Ecto neural progenitor cell (in vitro differentiated cells): ENCODE data around the gene MEF2C.
"Not testable (repeated sequence)": the region's sequence is repeated elsewhere in the genome, so short reads cannot be mapped to it uniquely, and the experiment has no call there.

Experiments
- DNase-seq: peaks from one replicate; pipeline ENCODE4 v3.0.0-alpha.2; 2018; ENCODE audit warnings: low spot score

MEF2C gene

GRCh38 chr5:88798933-88799332 is 84.1 kb downstream of the MEF2C start:
- not testable (repeated sequence) for DNase-seq

- not testable (repeated sequence) for DNase-seq
Observed at GRCh38 chr5:88793797-88794196, 89.2 kb downstream of the MEF2C start.

GRCh38 chr5:88792144-88792840 is 90.7 kb downstream of the MEF2C start:
- no peak for DNase-seq

- no peak for DNase-seq
Observed at GRCh38 chr5:88787856-88788255, 95.1 kb downstream of the MEF2C start.

- no peak for DNase-seq
Observed at GRCh38 chr5:88786789-88787188, 96.2 kb downstream of the MEF2C start.

GRCh38 chr5:88785746-88786565 is 97.0 kb downstream of the MEF2C start:
- no peak for DNase-seq

- DNase-seq, result no peak
Observed at GRCh38 chr5:88782571-88782970, 100.4 kb downstream of the MEF2C start.

- DNase-seq, result no peak
Observed at GRCh38 chr5:88780736-88781135, 102.2 kb downstream of the MEF2C start.

- no peak for DNase-seq
Observed at GRCh38 chr5:88778736-88779135, 104.2 kb downstream of the MEF2C start.

- no peak for DNase-seq
Observed at GRCh38 chr5:88776692-88777091, 106.3 kb downstream of the MEF2C start.

- no peak for DNase-seq
Observed at GRCh38 chr5:88772831-88773230, 110.2 kb downstream of the MEF2C start.

GRCh38 chr5:88772047-88772446 is 110.9 kb downstream of the MEF2C start:
- no peak for DNase-seq

GRCh38 chr5:88770276-88771257 is 112.4 kb downstream of the MEF2C start:
- no peak for DNase-seq

- no peak for DNase-seq
Observed at GRCh38 chr5:88769165-88769564, 113.8 kb downstream of the MEF2C start.

GRCh38 chr5:88768411-88768810 is 114.6 kb downstream of the MEF2C start:
- no peak for DNase-seq

- DNase-seq, result no peak
Observed at GRCh38 chr5:88765798-88766197, 117.2 kb downstream of the MEF2C start.

GRCh38 chr5:88765171-88765570 is 117.8 kb downstream of the MEF2C start:
- no peak for DNase-seq

- DNase-seq, result no peak
Observed at GRCh38 chr5:88761939-88762338, 121.0 kb downstream of the MEF2C start.

- DNase-seq, result no peak
Observed at GRCh38 chr5:88761269-88761850, 121.6 kb downstream of the MEF2C start.

- no peak for DNase-seq
Observed at GRCh38 chr5:88760527-88760926, 122.5 kb downstream of the MEF2C start.

- DNase-seq, result no peak
Observed at GRCh38 chr5:88758591-88758990, 124.4 kb downstream of the MEF2C start.

GRCh38 chr5:88758184-88758583 is 124.8 kb downstream of the MEF2C start:
- no peak for DNase-seq
